Body of pancreas (tissue), 4 donors: Measurements from ENCODE around the gene ARID1B. TPM values are rescaled to one million over a fixed set of nuclear protein-coding genes. Genes with fewer than 3 reads are reported as not detected.

ENCODE experiments used
- ATAC-seq: fragments of 150-250 bp; one replicate; pipeline ENCODE4 v1.9.1; 2016
- DNase-seq, 4 donors: peaks; one replicate each; pipeline ENCODE4 v3.0.0-alpha.2; 2019
- H3K27ac ChIP-seq, 4 donors: fragments of 200-600 bp; sonication (generic); 1 replicate in 3 of 4; 2 replicates in 1 of 4; pipeline versions ENCODE4 v1.5.1 to v1.6.1; 2016 to 2019; ENCODE audit warnings: mild to moderate bottlenecking in 1 of 4, mixed read lengths in 1 of 4, moderate library complexity in 1 of 4
- H3K27me3 ChIP-seq, 2 donors: fragments of 200-600 bp; sonication (generic); one replicate each; pipeline ENCODE4 v1.6.0; 2016; ENCODE audit warnings: mild to moderate bottlenecking in 1 of 2
- H3K36me3 ChIP-seq, 2 donors: fragments of 200-600 bp; sonication (generic); replicated peaks in 1 of 2; 2 replicates each; pipeline ENCODE4 v1.5.1; 2016; ENCODE audit warnings: low read depth in 2 of 2; ENCODE audit not compliant: insufficient read depth in 1 of 2
- H3K4me1 ChIP-seq: fragments of 200-600 bp; sonication (generic); one replicate; pipeline ENCODE4 v1.6.0; 2016
- H3K4me3 ChIP-seq, 2 donors: fragments of 200-600 bp; sonication (generic); 1 replicate in 1 of 2; 2 replicates in 1 of 2; pipeline ENCODE4 v1.5.1; 2016 to 2019
- H3K9me3 ChIP-seq, 3 donors: fragments of 200-600 bp; sonication (generic); 1 replicate in 2 of 3; 2 replicates in 1 of 3; pipeline ENCODE4 v1.5.1; 2016
- POLR2A ChIP-seq, 3 donors: fragments of 450-650 bp; IDR thresholded peaks; one replicate each; pipeline ENCODE4 v1.6.1; 2016; ENCODE audit warnings: antibody characterized with exemption in 3 of 3, mild to moderate bottlenecking in 2 of 3
- WGBS, 2 donors: methylation state at CpG; one replicate each; pipeline ENCODE4 v1.1.5; 2017; 5-methylcytosine and 5-hydroxymethylcytosine counted together
- intact Hi-C: fragments of 100-400 bp; cut with DNase I; formaldehyde crosslinking; loops from one replicate; pipeline ENCODE4 v1.15.1; 2023
- total RNA-seq, 2 donors: library from RNA; depleted of rRNA; stranded (reverse); fragments of >200 nt; gene quantifications; one replicate each; pipeline ENCODE4 v1.1.0, GENCODE V29; 2016
- TF ChIP-seq, protein P1 (sequence below), 7 experiments: fragments of 450-650 bp in 4 of 7; fragments of 200-600 bp in 3 of 7; sonication (generic) in 3 of 7; IDR thresholded peaks; one replicate each; pipeline ENCODE4 v1.5.1; 2016 to 2019; ENCODE audit warnings: antibody characterized with exemption in 7 of 7

The ARID1B gene
- total RNA-seq, 2 donors from 2014 or later: 71.5 to 85.1 TPM

GRCh38 chr6:156786652-156787051 lies 9.5 kb downstream of the ARID1B start:
- H3K4me3 ChIP-seq: no peak overlapping the region
- H3K27ac ChIP-seq: no peak overlapping the region
- TF ChIP-seq POLR2A (IDR thresholded peaks at IDR 0.05): no peak
- TF ChIP-seq, protein P1, sequence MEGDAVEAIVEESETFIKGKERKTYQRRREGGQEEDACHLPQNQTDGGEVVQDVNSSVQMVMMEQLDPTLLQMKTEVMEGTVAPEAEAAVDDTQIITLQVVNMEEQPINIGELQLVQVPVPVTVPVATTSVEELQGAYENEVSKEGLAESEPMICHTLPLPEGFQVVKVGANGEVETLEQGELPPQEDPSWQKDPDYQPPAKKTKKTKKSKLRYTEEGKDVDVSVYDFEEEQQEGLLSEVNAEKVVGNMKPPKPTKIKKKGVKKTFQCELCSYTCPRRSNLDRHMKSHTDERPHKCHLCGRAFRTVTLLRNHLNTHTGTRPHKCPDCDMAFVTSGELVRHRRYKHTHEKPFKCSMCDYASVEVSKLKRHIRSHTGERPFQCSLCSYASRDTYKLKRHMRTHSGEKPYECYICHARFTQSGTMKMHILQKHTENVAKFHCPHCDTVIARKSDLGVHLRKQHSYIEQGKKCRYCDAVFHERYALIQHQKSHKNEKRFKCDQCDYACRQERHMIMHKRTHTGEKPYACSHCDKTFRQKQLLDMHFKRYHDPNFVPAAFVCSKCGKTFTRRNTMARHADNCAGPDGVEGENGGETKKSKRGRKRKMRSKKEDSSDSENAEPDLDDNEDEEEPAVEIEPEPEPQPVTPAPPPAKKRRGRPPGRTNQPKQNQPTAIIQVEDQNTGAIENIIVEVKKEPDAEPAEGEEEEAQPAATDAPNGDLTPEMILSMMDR (IDR thresholded peaks at IDR 0.05): no peak
- ATAC-seq (no peak), DNase-seq (no peak)
- intact Hi-C loops: no loop called here
- H3K9me3 ChIP-seq: no peaks in the 10 kb centered on the region
- H3K36me3 ChIP-seq: no peaks in the 10 kb centered on the region
- WGBS, 2 donors: 80% methylated on average over 4 of the region's 4 CpGs
- H3K27me3 ChIP-seq: no peaks in the 10 kb centered on the region
- peaks cover 53% of the 10 kb centered on the region for H3K4me1 ChIP-seq

DNA sequence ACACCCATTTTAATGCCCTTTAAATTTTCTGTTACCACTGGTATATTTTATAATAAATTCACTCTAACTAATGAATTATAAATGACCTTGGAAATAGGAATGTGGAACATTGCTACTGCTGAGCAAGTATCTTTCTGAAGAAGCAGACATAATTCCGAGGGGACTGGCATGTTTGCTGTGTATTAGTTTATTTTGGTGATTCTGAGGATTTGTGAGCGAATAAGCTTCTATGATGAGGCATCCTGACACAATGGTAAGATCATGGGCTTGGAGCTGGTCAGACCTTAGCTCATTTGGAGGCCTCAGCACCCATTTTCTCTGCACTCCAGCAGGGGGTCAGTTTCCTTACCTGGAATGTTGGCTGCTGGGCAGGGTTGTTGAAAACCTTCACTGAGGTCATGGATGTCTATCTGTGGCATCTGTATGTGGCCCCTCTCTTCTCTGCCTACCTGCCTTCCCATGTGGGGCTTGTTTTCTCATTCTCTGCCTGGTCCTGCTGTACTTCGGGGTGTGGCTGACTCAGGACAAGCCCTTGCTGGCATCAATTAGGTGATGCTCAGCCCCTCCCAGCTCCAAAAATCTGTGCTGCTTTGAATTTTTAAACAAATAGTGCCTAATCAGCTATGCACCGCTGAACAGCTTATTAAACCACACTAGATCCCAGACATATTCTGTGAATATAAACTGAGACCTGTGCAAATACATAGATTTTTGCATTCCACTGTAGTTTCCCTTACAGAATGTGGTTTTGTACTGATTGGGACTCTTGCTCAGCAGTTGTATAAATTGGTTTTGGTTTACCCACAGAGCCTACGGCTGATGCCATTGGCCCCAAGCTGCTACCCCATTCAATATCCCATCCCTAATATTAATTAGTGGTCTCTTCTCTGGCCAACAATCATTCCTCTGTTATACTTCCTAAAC lies 10.7 kb downstream of the ARID1B start:
- ATAC-seq (no peak), DNase-seq (no peak)
- no peaks in the 10 kb centered on the region for H3K9me3 ChIP-seq
- no peaks in the 10 kb centered on the region for H3K27me3 ChIP-seq
- no peak for TF ChIP-seq POLR2A (IDR thresholded peaks at IDR 0.05)
- TF ChIP-seq, protein P1 (IDR thresholded peaks at IDR 0.05): no peak
- H3K36me3 ChIP-seq: no peaks in the 10 kb centered on the region
- H3K4me3 ChIP-seq: no peak overlapping the region
- intact Hi-C loops: no loop called here
- H3K27ac ChIP-seq: no peak overlapping the region
- 74 to 79% methylated on average over 5 of the region's 5 CpGs for WGBS, 2 donors
- peaks cover 45% of the 10 kb centered on the region for H3K4me1 ChIP-seq

DNA sequence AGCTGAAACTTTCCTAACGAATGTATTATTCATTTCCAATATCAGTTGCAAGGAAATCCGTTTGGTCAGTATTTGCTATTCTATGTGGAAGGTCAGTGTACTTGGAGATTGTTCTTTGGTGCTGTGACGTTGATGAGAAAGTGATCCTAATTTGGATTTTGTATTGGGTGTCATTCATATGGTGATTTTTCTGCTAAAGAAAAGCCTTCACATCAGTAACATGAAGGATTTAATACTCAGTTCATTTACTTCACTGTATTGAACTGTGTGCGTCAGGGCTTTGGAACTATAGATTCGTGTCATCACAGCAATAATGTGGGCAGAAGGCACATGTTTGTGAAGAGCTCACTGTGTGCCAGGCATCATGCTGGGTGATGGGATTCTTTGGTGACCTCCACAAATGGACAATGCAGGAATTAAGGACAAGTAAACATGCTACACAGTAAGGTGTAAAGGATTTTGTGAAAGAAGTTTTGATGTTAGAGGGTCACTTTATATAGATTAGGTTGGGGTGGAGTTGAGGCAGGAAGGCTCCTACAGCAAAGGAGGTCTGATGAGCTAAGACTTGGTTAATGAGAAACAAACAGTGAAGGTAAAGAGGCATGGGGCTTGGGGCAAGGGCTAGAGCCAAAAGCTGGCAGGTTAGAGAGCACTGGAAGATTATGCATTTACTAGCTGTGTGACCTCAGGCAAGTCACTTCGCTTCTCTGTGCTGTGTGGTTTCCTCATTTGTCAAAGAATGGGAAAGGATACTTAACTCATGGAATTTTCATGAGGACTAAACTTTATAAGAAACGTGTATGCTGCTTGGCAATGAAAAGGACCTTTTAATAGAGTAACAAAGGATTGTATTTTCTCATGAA lies 12.1 kb downstream of the ARID1B start:
- WGBS, 2 donors: 63 to 64% methylated on average over 7 of the region's 7 CpGs
- Histone ChIP-seq H3K27me3 (no peaks in the 10 kb centered on the region), H3K27ac (no peak overlapping the region), H3K36me3 (no peaks in the 10 kb centered on the region), H3K4me1 (peaks cover 32% of the 10 kb centered on the region), H3K4me3 (no peak overlapping the region), H3K9me3 (no peaks in the 10 kb centered on the region)
- ATAC-seq: no peak
- DNase-seq: no peak
- TF ChIP-seq, protein P1 (IDR thresholded peaks at IDR 0.05): no peak
- TF ChIP-seq POLR2A (IDR thresholded peaks at IDR 0.05): no peak
- intact Hi-C loops: no loop called here

GRCh38 chr6:156790711-156791319 lies 13.6 kb downstream of the ARID1B start:
- Histone ChIP-seq H3K27me3 (no peaks in the 10 kb centered on the region), H3K4me3 (no peak overlapping the region), H3K9me3 (no peaks in the 10 kb centered on the region), H3K27ac (peak overlapping the region in 1 of 4 donors; percentile 12), H3K4me1 (peaks cover 46% of the 10 kb centered on the region), H3K36me3 (no peaks in the 10 kb centered on the region)
- TF ChIP-seq, protein P1 (IDR thresholded peaks at IDR 0.05): no peak
- no peak for TF ChIP-seq POLR2A (IDR thresholded peaks at IDR 0.05)
- WGBS, 2 donors: 81 to 91% methylated on average over 3 of the region's 3 CpGs
- intact Hi-C loops: no loop called here
- no peak for ATAC-seq
- DNase-seq: no peak
